ENCODE data around the gene ABCG8.

ABCG8 gene

DNA sequence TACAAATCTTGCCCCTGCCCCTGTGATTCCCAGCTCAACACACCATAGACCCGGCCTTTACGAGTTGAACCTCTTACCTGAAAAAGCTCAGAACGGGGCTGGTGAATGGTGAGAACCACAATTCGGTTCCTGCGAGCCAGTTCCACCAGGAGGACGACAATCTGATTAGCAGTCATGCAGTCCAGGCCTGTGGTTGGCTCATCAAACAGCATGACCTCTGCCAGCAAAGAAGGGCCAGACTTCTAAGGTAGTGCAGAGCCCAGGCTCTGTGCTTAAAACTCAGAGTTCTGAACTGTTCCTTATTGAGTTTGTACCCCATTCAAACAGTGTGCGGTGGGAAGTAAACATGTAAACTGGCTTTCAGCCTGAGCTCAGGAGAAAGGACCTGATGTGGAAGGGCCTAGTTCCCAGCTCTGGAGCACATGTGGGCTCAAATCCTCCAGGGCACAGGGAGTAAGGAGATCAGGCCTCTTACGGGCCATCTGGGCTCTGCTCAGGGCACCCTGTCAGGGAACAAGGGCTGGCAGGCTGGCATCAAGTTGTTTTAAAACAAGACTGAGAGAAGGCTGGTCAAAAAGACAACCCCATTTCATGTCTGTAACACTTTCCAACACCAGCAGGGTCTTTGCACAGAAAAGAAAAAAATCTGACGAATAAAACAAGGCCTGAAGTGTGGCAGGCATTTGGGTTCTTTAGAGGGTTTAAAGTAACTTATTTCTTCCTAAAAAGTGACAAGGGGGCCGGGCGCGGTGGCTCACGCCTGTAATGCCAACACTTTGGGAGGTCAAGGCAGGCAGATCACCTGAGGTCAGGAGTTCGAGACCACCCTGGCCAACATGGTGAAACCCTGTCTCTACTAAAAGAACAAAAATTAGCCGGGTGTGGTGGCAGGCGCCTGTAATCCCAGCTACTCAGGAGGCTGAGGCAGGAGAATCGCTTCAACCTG lies 12.2 kb upstream of the ABCG8 start:
- DNase-seq: no peak

DNA sequence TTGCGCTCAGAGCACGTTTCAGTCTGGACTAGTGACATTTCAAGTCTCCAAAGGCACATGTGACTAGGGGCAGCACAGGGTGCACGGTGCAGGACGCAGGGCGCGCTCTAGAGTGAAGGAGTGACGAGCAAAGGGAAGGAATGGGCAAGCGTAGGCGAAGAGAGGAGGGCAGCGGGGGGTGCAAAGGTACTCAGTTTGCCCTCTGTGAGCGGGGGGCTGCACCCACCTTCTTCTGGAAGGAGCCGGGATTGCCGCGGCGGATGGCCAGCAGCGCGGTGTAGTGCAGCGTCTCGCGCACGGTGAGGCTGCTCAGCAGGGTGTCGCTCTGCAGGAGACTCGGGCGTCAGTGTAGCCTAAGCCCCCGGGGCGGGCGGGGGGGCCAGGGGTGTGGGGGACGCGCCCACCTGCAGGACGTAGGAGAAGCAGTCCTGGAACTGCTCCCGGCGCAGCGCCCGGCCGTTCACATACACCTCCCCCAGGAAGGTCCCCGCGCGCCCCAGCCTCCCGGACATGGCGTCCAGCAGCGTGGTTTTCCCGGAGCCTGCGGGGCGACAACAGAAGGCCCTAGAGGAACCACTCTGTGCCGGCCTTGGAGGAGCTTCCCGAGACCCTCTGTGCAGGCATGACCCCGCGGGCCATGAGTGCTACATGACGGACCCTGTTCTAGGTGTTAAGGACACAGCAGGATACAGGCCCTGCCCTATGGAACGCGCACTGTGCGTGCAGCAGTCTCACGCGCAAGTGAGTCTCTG lies 7.1 kb upstream of the ABCG8 start:
- no peak for DNase-seq

DNA sequence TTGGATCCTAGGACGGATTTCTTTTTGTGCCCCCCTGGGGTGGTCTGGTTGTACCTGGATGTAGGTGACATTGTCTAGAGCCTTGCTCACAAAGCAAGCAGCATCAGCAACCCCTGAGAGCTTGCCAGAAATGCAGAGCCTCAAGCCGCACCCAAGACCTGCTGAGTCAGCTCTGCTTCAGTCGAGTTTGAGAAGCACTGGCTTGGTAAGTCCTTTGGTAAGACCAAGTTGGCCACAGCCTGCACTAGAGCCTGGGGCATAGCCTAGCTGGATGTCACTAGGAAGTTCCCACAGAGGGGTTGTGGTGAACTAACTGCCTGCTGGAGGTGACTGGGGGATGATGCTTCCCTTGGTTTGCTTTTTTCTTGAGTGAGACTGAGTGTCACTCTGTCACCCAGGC lies 6.3 kb upstream of the ABCG8 start:
- no peak for DNase-seq

DNA sequence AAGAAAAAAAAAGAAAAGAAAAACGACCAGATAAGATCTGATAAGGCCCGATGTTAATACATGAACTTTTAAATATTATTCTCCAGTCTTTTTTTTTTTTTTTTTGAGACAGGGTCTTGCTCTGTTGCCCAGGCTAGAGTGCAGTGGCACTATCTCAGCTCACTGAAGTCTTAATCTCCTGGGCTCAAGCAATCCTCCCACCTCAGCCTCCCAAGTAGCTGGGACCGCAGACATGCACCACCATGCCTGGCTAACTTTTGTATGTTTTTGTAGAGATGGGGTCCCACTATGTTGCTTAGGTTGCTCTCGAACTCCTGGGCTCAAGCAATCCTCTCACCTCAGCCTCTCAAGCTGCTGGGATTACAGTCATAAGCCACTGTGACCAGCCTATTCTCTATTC lies 1.7 kb upstream of the ABCG8 start:
- no peak for DNase-seq

DNA sequence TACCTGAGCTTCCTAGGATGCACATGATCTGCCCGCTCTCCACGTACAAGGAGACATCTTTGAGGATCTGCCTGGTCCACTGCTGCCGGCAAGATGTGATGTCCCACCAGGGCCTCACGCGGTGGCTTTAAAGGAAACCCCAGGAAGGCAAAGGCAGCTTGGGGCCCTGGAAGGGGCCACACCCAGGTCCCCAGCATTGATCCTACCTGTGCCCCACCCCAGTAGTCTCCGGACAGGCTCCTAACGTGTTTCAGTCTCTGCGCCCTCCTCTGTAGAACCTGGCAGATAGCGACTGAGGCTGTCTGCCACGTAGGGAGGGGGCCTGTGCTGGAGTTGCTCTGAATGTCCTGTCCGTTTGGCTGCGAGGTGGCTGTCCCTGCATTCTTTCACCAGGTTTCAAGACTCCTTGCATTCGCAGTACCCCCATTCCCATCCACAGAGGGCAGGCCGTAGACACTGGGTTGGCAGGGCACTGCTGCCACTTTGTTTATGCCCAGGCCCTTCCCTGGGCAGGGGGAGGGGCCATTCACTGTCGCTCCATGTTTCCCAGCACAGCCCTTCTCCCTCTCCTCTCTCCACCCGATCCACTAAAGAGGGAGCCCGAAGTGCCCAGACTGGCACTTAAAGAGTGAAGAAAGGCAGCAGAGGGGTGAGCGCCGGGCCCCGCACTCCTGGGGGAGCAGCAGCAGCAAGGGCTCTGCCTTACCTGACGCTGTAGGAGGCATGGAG lies 776 bp upstream of the ABCG8 start:
- DNase-seq: no peak

DNA sequence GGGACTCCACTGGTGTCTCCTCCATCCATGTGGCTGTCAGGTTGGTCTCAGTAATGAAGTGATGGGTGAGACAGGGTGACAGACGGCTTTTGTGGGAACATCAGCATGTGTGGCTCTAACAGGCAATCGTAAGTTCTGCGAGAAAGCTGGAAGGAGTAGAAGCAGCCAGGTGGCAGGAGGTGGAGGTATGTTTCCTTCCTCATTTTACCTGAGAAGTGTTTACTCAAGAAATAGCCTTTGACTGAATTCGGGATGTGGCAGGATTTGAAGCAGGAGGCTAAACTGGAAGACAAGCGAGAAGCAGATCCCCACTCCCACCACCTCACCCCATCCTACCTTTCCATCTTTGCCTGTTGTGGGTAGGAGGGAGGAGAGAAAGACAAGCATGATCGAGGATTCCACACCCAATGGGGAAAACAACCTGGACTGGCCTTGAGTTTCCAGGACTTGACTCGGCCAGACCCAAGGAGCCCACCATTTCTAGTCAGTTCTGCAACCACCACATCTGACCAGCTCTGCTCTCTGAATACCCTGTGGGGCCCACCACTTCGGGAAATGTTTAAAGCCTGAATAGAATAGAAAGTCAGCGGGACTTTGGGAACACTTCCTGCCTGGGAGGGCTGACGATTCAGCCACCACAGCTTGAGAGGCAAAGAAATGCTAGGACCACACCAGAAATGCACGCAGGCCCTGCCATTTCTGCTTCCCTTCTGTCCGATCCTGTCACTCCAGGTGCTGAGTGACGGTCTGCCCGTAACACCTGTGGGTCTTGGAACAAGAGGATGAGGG lies 1.2 kb downstream of the ABCG8 start:
- DNase-seq: no peak

DNA sequence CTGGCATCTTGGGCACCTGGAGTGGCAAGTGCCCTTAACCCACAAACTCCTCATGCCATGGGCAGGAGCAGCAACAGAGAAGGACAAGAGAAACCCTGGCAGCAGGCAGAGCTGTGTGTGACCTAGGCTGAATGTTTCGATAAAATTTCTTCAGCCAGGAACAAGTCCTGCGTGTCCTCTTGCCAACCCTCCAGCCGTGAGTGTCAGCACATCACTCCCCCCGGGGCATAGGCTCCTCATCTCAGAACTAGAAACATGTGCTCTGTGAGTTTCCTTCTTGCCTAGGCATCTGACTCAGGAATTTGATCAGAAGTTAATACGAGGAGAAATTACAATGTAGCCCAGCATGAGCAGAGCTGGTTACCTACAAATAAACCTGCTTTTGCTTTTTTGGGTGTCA lies 2.2 kb downstream of the ABCG8 start:
- DNase-seq: no peak

DNA sequence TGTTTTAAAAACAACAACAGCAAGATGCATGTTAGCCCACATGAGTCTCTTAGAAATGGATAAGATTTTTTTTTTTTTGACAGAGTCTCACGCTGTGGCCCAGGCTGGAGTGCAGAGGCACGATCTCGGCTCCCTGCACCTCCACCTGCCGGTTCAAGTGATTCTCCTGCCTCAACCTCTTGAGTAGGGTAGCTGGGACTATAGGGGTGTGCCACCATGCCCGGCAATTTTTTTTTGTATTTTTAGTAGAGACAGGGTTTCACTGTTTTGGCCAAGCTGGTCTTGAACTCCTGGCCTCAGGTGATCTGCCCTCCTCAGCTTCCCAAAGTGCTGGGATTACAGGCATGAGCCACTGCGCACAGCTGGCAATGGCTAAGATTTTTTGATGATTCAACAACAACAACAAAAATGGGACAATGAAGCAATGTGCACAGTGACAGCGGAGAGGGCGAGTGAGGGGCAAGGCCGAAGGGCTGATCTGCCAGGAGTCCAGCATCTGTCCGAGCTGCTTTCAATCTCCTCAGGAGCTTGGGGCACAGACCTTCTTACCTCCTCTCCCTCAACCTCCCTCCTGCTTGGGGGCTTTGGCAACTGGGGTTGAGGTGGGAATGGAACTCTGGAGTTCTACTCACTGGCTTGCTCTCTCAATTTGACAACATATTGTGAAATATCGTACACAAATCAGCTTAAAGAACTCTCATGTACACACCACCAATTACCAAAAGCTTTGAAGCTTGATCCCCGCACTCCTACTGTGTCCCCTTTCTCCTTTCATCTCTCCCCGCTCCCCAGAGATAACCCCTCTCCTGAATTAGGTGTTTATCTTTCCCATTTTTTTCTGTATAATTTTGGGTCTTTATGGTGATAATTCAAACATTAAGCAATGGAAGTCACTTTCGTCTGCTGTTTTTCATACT lies 3.4 kb downstream of the ABCG8 start:
- no peak for DNase-seq

DNA sequence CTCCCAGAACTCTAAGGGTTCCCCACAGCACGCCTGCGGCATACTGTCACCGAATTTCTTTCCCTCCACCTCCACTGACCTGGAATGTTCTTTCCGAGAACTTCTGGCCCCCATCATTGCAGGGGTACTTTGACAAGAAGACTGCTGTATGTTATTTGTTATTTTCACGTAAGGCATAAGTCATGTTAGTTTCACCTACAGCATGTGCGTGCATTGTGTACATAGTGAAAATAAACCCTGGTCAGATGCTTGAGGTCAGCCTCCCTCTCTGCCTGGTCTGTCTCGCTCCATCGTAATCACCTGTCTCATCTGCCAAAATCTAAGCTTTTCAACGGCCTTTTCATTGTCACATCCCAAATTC lies 4.1 kb downstream of the ABCG8 start:
- no peak for DNase-seq

DNA sequence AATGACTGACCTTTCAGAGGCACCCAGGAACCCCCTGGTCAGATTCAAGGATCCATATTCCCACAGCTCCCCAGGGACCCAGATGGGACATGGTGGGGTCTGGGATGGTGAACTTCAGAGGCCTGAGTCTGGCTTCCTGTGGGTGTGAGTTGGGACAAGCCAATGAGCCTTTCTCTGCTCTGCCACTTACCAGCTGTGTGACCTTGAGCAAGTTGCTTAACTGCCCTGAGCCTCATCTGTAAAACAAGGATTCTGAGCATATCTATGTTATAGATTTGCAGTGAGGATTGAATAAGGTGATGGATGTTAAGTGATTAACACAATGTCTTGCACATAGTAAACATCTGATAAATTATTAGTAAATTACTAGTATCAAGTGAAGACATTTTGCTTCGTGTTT lies 6.4 kb downstream of the ABCG8 start:
- no peak for DNase-seq

DNA sequence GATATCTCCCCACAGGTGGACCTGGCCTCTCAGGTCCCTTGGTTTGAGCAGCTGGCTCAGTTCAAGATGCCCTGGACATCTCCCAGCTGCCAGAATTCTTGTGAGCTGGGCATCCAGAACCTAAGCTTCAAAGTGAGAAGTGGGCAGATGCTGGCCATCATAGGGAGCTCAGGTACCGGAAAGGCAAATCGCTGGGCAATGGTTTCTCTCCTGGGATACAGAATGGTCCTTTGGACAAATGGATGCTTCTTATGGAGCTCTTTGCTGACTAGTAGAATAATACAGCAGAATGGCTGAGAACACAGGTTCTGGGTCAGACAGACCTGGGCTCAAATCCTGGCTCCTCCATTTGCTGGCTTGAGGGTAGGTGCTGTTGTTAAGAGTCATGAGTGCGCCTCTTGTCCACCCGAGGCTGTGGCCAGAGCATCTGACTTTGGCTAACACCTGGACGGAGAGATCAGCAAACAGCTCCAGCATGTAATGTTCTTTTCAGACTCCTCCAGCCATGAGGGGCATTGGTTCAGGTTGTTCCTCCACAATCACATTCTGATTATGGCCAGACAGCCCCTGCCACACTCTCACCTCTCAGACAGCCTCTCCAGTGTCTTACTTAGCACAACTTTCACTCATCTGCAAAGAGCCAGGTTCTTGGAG lies 7.5 kb downstream of the ABCG8 start:
- DNase-seq: no peak

DNA sequence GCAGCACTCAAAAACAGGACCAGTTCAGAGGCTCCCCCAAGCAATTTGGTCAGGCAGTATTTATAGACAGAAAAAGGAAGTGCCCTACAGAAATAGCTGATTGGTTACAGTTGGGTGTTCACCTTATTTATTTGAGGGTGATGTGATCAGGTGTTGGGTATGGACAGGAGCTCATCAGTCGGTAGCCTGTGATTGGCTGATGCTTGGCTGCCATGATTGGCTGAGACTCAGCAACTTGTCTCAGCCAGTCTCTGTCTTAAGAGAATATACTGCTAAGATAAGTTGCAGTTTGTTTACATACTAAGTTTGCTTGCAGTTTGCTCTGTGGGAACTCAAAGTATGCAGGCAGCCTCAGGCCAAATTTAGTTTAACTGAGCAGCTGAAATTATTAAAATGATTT lies 9.4 kb downstream of the ABCG8 start:
- DNase-seq: no peak

DNA sequence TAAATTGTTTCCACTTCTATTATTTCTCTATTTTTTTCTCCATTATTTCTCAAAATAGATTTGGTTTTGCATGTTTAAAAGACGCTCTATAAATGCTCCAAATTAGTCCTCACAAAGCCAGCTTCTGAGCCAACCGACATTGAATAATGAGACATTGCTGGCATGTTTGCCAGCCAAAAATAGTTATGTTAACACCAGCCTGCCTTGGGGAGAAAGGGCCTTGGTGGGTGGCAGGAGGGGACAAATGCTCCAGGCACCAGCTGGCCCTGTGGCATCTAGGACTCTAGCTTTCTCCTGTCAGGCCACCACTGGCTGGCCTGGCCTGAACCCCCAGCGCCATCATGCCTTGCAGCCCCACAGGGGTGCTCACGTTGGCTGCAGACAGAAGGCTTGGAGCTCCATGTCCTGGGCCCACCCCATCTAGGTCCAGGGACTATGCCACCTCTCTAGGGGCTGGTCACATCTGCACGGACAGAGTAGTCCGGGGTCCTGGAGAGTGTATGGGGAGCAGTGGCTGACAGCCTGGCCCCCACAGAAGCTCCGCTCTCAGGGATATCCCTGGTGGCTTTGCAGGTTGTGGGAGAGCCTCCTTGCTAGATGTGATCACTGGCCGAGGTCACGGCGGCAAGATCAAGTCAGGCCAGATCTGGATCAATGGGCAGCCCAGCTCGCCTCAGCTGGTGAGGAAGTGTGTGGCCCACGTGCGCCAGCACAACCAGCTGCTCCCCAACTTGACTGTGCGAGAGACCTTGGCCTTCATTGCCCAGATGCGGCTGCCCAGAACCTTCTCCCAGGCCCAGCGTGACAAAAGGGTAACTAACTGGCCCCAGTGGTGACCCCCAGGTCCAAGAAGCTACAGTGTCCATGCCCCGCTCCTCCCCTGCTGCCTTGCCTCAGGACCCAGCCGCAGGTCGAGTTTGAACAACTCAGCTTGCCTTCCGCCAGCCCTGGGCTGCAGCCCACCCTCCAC lies 12.5 kb downstream of the ABCG8 start:
- DNase-seq: no peak

DNA sequence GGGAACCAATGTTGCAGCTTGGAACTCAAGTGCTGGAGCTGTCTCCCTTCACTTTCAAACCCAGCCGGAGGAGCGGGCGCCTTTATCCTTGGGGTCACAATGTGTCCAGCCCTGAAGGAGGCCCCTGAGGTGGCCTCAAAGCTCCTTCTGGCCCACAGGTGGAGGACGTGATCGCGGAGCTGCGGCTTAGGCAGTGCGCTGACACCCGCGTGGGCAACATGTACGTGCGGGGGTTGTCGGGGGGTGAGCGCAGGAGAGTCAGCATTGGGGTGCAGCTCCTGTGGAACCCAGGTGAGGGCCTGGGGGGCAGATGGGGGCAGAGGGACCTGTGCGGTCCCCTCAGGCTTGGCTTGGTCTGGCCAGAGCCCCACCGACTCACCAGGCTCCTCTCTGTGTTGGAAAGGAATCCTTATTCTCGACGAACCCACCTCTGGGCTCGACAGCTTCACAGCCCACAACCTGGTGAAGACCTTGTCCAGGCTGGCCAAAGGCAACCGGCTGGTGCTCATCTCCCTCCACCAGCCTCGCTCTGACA lies 13.5 kb downstream of the ABCG8 start:
- no peak for DNase-seq

DNA sequence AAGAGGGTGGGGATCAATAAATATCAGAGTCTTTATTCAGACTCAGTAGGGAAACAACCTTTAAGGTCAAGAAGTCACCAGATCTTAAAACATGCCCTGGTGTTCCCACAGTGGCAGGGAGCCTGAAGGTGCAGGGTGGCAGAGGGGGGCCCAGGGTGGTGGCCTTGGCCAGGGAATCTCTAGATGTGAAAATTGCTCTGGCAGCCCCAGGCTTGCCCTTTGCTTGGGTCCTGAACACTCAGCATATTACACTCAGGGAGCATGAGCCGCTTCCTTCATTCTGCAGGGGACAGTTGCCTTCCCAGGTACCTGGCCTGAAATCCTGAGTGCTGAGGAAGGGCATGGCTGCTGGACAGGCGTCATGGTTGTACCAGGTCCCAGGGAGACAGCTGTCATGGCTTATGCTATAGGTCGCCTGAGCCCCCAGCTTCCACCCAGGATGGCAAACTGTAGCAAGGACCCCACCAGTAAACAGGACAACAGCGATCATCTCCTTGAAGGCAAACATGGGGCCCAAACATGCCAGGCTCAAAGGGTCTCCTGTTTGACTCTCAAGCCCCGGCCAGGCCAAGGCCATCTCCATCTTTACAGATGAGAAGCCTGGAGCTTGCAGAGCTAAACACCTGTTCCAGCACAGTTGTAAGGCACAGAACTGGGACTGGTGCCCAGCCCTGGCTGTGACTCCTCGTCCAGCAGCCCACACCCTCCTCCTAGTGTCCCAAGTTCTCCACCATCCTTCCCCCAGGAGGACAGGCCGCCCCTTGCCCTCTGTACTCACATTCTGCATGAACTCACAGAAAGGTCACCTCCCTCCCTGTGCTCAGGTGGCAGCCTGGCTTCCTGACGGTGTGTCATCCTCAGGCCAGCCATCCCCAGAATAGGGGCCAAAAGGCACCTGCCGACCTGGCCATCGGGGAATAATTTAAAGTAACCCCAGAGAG lies 14.6 kb downstream of the ABCG8 start:
- DNase-seq: no peak

DNA sequence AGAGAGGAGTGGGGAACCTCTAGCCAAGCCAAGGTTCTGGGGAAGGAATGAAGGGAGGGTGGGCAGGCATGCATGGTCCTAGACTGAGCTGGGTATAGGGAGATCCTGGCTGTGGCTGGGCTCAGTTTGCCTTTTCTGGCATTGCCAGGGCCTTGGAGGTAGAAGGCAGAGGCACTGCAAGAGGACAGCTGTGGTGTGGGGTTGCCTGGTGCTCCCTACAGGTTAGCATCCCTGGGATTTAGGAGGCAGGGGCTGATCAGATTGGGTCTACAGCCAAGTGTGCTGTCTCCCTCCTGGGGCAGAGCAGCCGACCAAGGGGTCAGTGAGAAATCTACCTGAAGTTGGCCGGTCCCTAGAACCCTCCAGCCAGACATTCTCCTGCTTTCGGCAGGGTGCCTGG lies 15.9 kb downstream of the ABCG8 start:
- DNase-seq: no peak

DNA sequence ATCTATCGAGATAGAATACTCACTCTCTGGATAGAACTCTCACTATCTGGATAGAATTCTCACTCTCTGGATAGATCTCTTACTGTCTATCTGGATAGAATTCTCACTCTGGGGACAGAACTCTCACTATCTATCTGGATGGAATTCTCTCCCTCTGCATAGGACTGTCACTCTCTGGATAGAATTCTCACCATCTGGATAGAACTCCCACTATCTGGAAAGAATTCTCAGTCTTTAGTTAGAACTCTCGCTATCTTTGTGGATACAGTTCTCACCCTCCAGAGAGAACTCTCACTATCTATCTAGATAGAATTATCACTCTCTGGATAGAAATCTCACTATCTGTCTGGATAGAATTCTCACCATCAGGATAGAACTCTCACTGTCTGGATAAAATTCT lies 16.5 kb downstream of the ABCG8 start:
- no peak for DNase-seq

DNA sequence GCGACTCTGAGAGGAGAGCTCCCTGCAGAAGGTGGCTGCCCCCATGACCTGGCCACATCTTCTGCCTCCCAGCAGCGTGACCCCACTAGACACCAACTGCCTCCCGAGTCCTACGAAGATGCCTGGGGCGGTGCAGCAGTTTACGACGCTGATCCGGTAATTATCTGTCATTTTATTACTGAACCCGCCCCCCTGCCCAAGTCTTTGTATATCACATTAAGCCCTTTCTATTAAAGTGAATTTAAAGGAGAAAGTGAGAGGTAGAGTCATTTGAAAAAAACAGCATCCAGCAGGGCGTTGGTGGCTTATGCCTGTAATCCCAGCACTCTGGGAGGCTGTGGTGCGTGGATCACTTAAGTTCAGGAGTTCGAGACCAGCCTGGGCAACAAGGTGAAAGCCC lies 33.4 kb downstream of the ABCG8 start:
- DNase-seq: no peak
